ENCODE results near the gene LCN6. TPM values are rescaled to one million over a fixed set of nuclear protein-coding genes. Genes with fewer than 3 reads are reported as not detected.

Gene LCN6
- total and polyA plus RNA-seq, 9 of the 15 experiments (the other 6 are each of a cell fraction or from before 2014, with no cell fraction given) = 0.10 to 0.45 (median 0.37) TPM; not detected in 5

DNA sequence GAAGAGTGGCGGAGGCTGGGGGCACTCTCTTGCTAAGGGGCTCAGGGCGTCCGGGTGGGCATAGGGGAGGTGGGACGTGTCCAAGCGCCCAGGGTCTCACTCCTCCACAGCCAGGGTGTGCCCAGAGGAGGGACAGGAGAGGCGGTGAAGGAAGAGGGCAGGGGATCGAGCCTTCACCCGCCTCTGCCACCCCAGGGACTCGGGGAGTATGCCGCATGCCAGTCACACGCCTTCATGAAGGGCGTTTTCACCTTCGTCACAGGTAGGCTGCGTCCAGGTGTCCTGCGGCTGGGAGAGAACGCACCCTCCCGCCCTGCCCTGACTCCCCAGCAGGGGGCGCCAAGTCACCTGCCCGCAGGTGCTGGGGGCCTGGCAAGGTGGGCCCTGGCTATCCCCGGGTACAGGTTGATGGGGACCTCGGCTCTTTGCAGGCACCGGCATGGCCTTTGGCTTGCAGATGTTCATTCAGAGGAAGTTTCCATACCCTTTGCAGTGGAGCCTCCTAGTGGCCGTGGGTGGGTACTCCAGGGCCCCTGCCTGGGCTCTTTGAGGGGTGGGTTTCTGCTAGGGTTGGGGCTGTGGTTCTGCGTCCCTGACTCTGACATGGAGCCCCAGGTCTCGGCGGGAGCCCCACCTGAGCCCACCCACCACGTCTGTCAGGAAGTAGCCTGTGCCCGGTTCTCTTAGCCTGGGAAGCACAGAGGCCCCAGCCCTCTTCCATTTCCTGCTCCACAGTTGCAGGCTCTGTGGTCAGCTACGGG lies 43.4 kb upstream of the LCN6 start (continued):
- no peak for TF ChIP-seq NFE2 (IDR thresholded peaks at IDR 0.05; ENCODE audit: low read depth)
- TF ChIP-seq, protein P1, sequence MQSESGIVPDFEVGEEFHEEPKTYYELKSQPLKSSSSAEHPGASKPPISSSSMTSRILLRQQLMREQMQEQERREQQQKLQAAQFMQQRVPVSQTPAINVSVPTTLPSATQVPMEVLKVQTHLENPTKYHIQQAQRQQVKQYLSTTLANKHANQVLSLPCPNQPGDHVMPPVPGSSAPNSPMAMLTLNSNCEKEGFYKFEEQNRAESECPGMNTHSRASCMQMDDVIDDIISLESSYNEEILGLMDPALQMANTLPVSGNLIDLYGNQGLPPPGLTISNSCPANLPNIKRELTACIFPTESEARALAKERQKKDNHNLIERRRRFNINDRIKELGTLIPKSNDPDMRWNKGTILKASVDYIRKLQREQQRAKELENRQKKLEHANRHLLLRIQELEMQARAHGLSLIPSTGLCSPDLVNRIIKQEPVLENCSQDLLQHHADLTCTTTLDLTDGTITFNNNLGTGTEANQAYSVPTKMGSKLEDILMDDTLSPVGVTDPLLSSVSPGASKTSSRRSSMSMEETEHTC (IDR thresholded peaks at IDR 0.05) = no peak
- no peak for TF ChIP-seq MCM5 (IDR thresholded peaks at IDR 0.05; ENCODE audit: low read depth)
- TF ChIP-seq, protein P2, sequence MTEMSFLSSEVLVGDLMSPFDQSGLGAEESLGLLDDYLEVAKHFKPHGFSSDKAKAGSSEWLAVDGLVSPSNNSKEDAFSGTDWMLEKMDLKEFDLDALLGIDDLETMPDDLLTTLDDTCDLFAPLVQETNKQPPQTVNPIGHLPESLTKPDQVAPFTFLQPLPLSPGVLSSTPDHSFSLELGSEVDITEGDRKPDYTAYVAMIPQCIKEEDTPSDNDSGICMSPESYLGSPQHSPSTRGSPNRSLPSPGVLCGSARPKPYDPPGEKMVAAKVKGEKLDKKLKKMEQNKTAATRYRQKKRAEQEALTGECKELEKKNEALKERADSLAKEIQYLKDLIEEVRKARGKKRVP (CRISPR knock-in tag; IDR thresholded peaks at IDR 0.05) = no peak
- no peak for TF ChIP-seq ATF1 (CRISPR knock-in tag; IDR thresholded peaks at IDR 0.05)
- TF ChIP-seq ATF1 (tag; IDR thresholded peaks at IDR 0.05) = peak; percentile 14; the same call in 1 of the 2 replicates
- TF ChIP-seq ZZZ3 (IDR thresholded peaks at IDR 0.05) = no peak
- TF ChIP-seq ZNF324 (CRISPR knock-in tag; IDR thresholded peaks at IDR 0.05) = no peak
- TF ChIP-seq ZEB2 (IDR thresholded peaks at IDR 0.05) = peak; percentile 96
- TF ChIP-seq, protein P3, sequence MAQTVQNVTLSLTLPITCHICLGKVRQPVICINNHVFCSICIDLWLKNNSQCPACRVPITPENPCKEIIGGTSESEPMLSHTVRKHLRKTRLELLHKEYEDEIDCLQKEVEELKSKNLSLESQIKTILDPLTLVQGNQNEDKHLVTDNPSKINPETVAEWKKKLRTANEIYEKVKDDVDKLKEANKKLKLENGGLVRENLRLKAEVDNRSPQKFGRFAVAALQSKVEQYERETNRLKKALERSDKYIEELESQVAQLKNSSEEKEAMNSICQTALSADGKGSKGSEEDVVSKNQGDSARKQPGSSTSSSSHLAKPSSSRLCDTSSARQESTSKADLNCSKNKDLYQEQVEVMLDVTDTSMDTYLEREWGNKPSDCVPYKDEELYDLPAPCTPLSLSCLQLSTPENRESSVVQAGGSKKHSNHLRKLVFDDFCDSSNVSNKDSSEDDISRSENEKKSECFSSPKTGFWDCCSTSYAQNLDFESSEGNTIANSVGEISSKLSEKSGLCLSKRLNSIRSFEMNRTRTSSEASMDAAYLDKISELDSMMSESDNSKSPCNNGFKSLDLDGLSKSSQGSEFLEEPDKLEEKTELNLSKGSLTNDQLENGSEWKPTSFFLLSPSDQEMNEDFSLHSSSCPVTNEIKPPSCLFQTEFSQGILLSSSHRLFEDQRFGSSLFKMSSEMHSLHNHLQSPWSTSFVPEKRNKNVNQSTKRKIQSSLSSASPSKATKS (CRISPR knock-in tag; IDR thresholded peaks at IDR 0.05) = no peak
- no peak for TF ChIP-seq KHSRP (IDR thresholded peaks at IDR 0.05)
- TF ChIP-seq E2F3 (CRISPR knock-in tag; IDR thresholded peaks at IDR 0.05) = no peak
- TF ChIP-seq SREBF2 (CRISPR knock-in tag; IDR thresholded peaks at IDR 0.05) = no peak
- no peak for TF ChIP-seq POLR2B (IDR thresholded peaks at IDR 0.05; ENCODE audit: low read depth, partially characterized antibody)
- TF ChIP-seq SMARCE1 (IDR thresholded peaks at IDR 0.05) = peak; percentile 14; the same call in 1 of the 2 replicates
- TF ChIP-seq ZNF408 (CRISPR knock-in tag; IDR thresholded peaks at IDR 0.05; ENCODE audit: low read depth) = no peak
- no peak for TF ChIP-seq SRSF3 (IDR thresholded peaks at IDR 0.05; ENCODE audit: insufficient read depth, low read length)
- TF ChIP-seq, protein P4, sequence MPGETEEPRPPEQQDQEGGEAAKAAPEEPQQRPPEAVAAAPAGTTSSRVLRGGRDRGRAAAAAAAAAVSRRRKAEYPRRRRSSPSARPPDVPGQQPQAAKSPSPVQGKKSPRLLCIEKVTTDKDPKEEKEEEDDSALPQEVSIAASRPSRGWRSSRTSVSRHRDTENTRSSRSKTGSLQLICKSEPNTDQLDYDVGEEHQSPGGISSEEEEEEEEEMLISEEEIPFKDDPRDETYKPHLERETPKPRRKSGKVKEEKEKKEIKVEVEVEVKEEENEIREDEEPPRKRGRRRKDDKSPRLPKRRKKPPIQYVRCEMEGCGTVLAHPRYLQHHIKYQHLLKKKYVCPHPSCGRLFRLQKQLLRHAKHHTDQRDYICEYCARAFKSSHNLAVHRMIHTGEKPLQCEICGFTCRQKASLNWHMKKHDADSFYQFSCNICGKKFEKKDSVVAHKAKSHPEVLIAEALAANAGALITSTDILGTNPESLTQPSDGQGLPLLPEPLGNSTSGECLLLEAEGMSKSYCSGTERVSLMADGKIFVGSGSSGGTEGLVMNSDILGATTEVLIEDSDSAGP (CRISPR knock-in tag; IDR thresholded peaks at IDR 0.05) = peak; percentile 53; the same call in 1 of the 2 replicates
- 0 out of 2 replicates have a peak, but pooled peaks have one; percentile 4 for TF ChIP-seq PML (IDR thresholded peaks at IDR 0.05; ENCODE audit: low read length)
- TF ChIP-seq SNIP1 (IDR thresholded peaks at IDR 0.05; ENCODE audit: low read depth) = no peak
- TF ChIP-seq, protein P5, sequence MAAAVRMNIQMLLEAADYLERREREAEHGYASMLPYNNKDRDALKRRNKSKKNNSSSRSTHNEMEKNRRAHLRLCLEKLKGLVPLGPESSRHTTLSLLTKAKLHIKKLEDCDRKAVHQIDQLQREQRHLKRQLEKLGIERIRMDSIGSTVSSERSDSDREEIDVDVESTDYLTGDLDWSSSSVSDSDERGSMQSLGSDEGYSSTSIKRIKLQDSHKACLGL (CRISPR knock-in tag; IDR thresholded peaks at IDR 0.05; ENCODE audit: borderline replicate concordance, poor library complexity, severe bottlenecking) = no peak
- no peak for TF ChIP-seq HNRNPH1 (optimal IDR thresholded peaks at IDR 0.05; ENCODE audit: low read depth, low read length)
- no peak for TF ChIP-seq NR3C1 (CRISPR knock-in tag; IDR thresholded peaks at IDR 0.05)
- TF ChIP-seq RBM14 (IDR thresholded peaks at IDR 0.05; ENCODE audit: borderline replicate concordance, insufficient read depth, low read depth, low read length) = 0 out of 2 replicates have a peak, but pooled peaks have one; percentile 74

Measured in K562 (cell line).